K562 (cell line): ENCODE results near the gene NDUFAF2. TPM values are rescaled to one million over a fixed set of nuclear protein-coding genes. Genes with fewer than 3 reads are reported as not detected.

Experiments
- ATAC-seq: fragments of 200-7000 bp; cut with Tn5 transposase; 3 replicates; pipeline ENCODE4 v1.9.1; 2020; ENCODE audit warnings: moderate library complexity
- BruUV-seq: library from RNA; stranded (reverse); fragments of 400-500 nt; replicated peaks from 2 replicates; lab custom pipeline; 2021; lab: Mats Ljungman, UMichigan
- CTCF ChIA-PET: fragments of 300-600 bp; formaldehyde crosslinking; extraction: SDS; loops from one replicate; lab custom pipeline; 2021; ENCODE audit warnings: low intra/inter-chr PET ratio; lab: Yijun Ruan, JAX
- POLR2A ChIA-PET: fragments of 300-600, 350-650 bp; sonication (Branson Sonifier 250); formaldehyde crosslinking; extraction: SDS; loops from one replicate; lab custom pipeline; 2021; ENCODE audit warnings: antibody characterized with exemption, inconsistent platforms; lab: Yijun Ruan, JAX
- DNase-seq, 4 experiments: peaks; one replicate each; pipeline versions ENCODE4 v3.0.0 to v3.0.0-alpha.2; 2011 to 2018; ENCODE audit warnings: low spot score in 3 of 4, mixed read lengths in 3 of 4; ENCODE audit errors: extremely low read depth in 1 of 4
- FAIRE-seq: peaks from 2 replicates; lab custom pipeline; 2011; peaks lifted over from hg19 to GRCh38; lab: Jason Lieb, UNC
- H2AFZ ChIP-seq: 2 replicates; pipeline ENCODE4 v1.6.0; 2011; ENCODE audit warnings: low read depth, low read length, control low read depth, inconsistent platforms
- H3K27ac ChIP-seq: fragments of 200-600 bp; 3 replicates; pipeline ENCODE4 v1.8.0; 2011; ENCODE audit warnings: low read depth, mild to moderate bottlenecking, control low read depth, inconsistent platforms, low read length, moderate library complexity, mixed read lengths; ENCODE audit errors: extremely low read depth
- H3K27me3 ChIP-seq, 2 experiments: fragments of 300-600 bp in 1 of 2; 2 replicates in 1 of 2; 3 replicates in 1 of 2; pipeline versions ENCODE4 v1.6.0 to v1.8.0; 2011; ENCODE audit warnings: inconsistent platforms in 2 of 2, low read length in 2 of 2, mild to moderate bottlenecking in 1 of 2, mixed read lengths in 1 of 2, moderate library complexity in 1 of 2; ENCODE audit not compliant: control insufficient read depth in 2 of 2, insufficient read depth in 2 of 2
- H3K36me3 ChIP-seq: fragments of 300-600 bp; 3 replicates; pipeline ENCODE4 v1.8.0; 2011; ENCODE audit warnings: mild to moderate bottlenecking, low read length, inconsistent platforms; ENCODE audit not compliant: control insufficient read depth, insufficient read depth
- H3K4me1 ChIP-seq, 2 experiments: fragments of 200-600 bp in 1 of 2; replicated peaks in 1 of 2; 2 replicates in 1 of 2; 3 replicates in 1 of 2; pipeline versions ENCODE4 v1.5.1 to v1.8.0; 2011; ENCODE audit warnings: inconsistent platforms in 2 of 2, low read length in 2 of 2, mild to moderate bottlenecking in 1 of 2, mixed read lengths in 1 of 2, moderate library complexity in 1 of 2; ENCODE audit not compliant: control insufficient read depth in 2 of 2, insufficient read depth in 2 of 2
- H3K4me2 ChIP-seq: 2 replicates; pipeline ENCODE4 v1.6.1; 2011; ENCODE audit warnings: low read length, control low read depth, inconsistent platforms, mixed read lengths; ENCODE audit not compliant: insufficient read depth
- H3K4me3 ChIP-seq: fragments of 200-600 bp; sonication (generic), shearing (Covaris generic); 2 replicates; pipeline ENCODE4 v1.5.1; 2016; ENCODE audit warnings: control low read depth, inconsistent platforms
- H3K79me2 ChIP-seq: fragments of 200-600 bp; 3 replicates; pipeline ENCODE4 v1.8.0; 2011; ENCODE audit warnings: low read length, inconsistent platforms; ENCODE audit not compliant: control insufficient read depth, insufficient read depth
- H3K9ac ChIP-seq, 2 experiments: 2 replicates each; pipeline versions ENCODE4 v1.6.0 to v1.6.1; 2011; ENCODE audit warnings: low read depth in 2 of 2, low read length in 2 of 2, control low read depth in 1 of 2, inconsistent platforms in 1 of 2, mild to moderate bottlenecking in 1 of 2, mixed read lengths in 1 of 2; ENCODE audit not compliant: insufficient read depth in 1 of 2
- H3K9me1 ChIP-seq: one replicate; pipeline ENCODE4 v1.6.0; 2011; ENCODE audit warnings: inconsistent platforms, mild to moderate bottlenecking, low read length, moderate library complexity; ENCODE audit not compliant: control insufficient read depth, insufficient read depth
- H3K9me3 ChIP-seq: replicated peaks from 2 replicates; pipeline ENCODE4 v1.5.1; 2011; ENCODE audit warnings: low read depth, low read length, inconsistent platforms; ENCODE audit not compliant: control insufficient read depth, insufficient read depth
- H4K20me1 ChIP-seq: replicated peaks from 2 replicates; pipeline ENCODE4 v1.6.1; 2011; ENCODE audit warnings: low read length, inconsistent platforms, mixed read lengths; ENCODE audit not compliant: control insufficient read depth, insufficient read depth
- BRF1 ChIP-seq: IDR thresholded peaks from 3 replicates; pipeline ENCODE4 v1.6.1; 2011; ENCODE audit warnings: borderline replicate concordance, mild to moderate bottlenecking; ENCODE audit not compliant: insufficient read length; ENCODE audit errors: extremely low read depth
- CREB1 ChIP-seq, 2 experiments: sonication (generic) in 1 of 2; formaldehyde crosslinking in 1 of 2; IDR thresholded peaks; 2 replicates each; pipeline versions ENCODE4 v1.6.1 to v1.8.0; 2012 to 2022; ENCODE audit warnings: inconsistent platforms in 1 of 2, mild to moderate bottlenecking in 1 of 2, missing genetic modification reagents in 1 of 2, moderate library complexity in 1 of 2
- CTBP1 ChIP-seq: fragments of 450-650 bp; IDR thresholded peaks from 2 replicates; pipeline ENCODE4 v1.6.1; 2016; ENCODE audit warnings: borderline replicate concordance
- LARP7 ChIP-seq: fragments of 450-650 bp; IDR thresholded peaks from 2 replicates; pipeline ENCODE4 v1.6.1; 2016
- LEF1 ChIP-seq: fragments of 450-650 bp; IDR thresholded peaks from 2 replicates; pipeline ENCODE4 v1.6.1; 2016; ENCODE audit warnings: mild to moderate bottlenecking
- NR2C1 ChIP-seq, 2 experiments: fragments of 450-650 bp; IDR thresholded peaks; 2 replicates each; pipeline ENCODE4 v1.6.1; 2017; ENCODE audit warnings: mild to moderate bottlenecking in 2 of 2, antibody characterized with exemption in 1 of 2, inconsistent platforms in 1 of 2, missing compliant biosample characterization in 1 of 2, missing genetic modification characterization in 1 of 2
- SMAD3 ChIP-seq: fragments of 450-650 bp; formaldehyde crosslinking; conservative IDR thresholded peaks from 2 replicates; pipeline ENCODE4 v1.4.0; 2020; ENCODE audit warnings: mild to moderate bottlenecking
- SMARCC2 ChIP-seq: fragments of 450-650 bp; IDR thresholded peaks from 2 replicates; pipeline ENCODE4 v1.6.1; 2017; ENCODE audit warnings: antibody characterized with exemption, moderate library complexity, mild to moderate bottlenecking, low read depth
- SMARCE1 ChIP-seq: fragments of 450-650 bp; IDR thresholded peaks from 2 replicates; pipeline ENCODE4 v1.7.1; 2016; ENCODE audit warnings: mild to moderate bottlenecking
- ZC3H4 ChIP-seq: sonication (generic); formaldehyde crosslinking; IDR thresholded peaks from 2 replicates; pipeline ENCODE4 v1.9.0; 2021; ENCODE audit warnings: missing genetic modification reagents, borderline replicate concordance
- WGBS: fragments of 100-300 bp; shearing (Covaris generic); methylation state at CpG from one replicate; pipeline ENCODE4 v1.1.6; 2016; ENCODE audit warnings: low coverage, mixed read lengths; ENCODE audit not compliant: insufficient coverage; ENCODE audit errors: missing lambda C conversion rate; 5-methylcytosine and 5-hydroxymethylcytosine counted together
- in situ Hi-C: fragments of 300-500 bp; cut with MboI; formaldehyde crosslinking; loops from 4 replicates; pipeline ENCODE4 v1.15.0; 2018; ENCODE audit warnings: inconsistent platforms, mixed read lengths
- intact Hi-C: fragments of 100-400 bp; cut with micrococcal nuclease; formaldehyde crosslinking; loops from 2 replicates; pipeline ENCODE4 v1.14.2; 2022
- polyA plus RNA-seq, 8 experiments: library from polyadenylated mRNA; depleted of rRNA in 4 of 8; stranded (reverse) in 5 of 8; unstranded in 3 of 8; fragments of >200 nt; fragmentation: Nextera tagmentation in 2 of 8; fragmentation: Illumina TruSeq in 1 of 8; extraction: Ambion mirVana in 2 of 8; extraction: Trizol in 1 of 8; gene quantifications; 2 replicates each; pipeline versions ENCODE4 v1.2.1 to v1.2.3, GENCODE V29; 2011 to 2014; ENCODE audit warnings: inconsistent platforms in 1 of 8, missing spikeins in 1 of 8
- total RNA-seq, 7 experiments: library from RNA; depleted of rRNA in 6 of 7; stranded (reverse); fragments of >200 nt in 6 of 7; fragmentation: Illumina TruSeq in 2 of 7; extraction: Trizol in 2 of 7; gene quantifications; 2 replicates each; pipeline versions ENCODE4 v1.2.1 to v1.2.3, GENCODE V29; 2011 to 2021; ENCODE audit warnings: low replicate concordance in 1 of 7
- TF ChIP-seq, protein P1 (sequence below): sonication (generic); formaldehyde crosslinking; IDR thresholded peaks from 2 replicates; pipeline ENCODE4 v1.8.1; 2023; ENCODE audit warnings: mild to moderate bottlenecking, missing genetic modification reagents

The NDUFAF2 gene
- total and polyA plus RNA-seq, 9 of the 15 experiments (the other 6 are each of a cell fraction or from before 2014, with no cell fraction given), result 56.0 to 155 (median 95.9) TPM

DNA sequence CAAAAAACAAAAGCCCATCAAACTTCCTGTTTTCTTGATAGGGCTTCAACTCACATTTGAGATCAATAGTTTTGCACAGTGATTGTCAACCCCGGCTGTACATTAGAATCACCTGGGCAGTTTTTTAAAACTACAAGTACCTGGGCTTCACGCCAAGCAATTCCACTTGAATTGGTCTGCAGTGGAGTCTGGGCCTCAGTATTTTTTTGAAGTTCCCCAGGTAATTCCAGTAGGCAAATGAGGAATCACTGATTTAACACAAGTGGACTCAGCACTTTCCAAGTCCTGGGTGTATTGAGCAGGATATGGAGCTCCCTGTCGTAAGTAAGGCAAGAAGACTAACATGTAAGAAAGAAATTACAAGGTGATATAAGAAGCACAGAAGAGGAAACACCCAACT, 232.1 kb downstream of the NDUFAF2 start:
- TF ChIP-seq ZC3H4 (CRISPR knock-in tag), result no peak
- TF ChIP-seq SMAD3 (CRISPR knock-in tag), result no peak
- no peak for TF ChIP-seq SMARCC2
- no peak for TF ChIP-seq BRF1
- no peak for TF ChIP-seq LARP7
- H2AFZ ChIP-seq, result no peak overlapping the region; the same call in 1 of the 2 replicates
- ATAC-seq, result no peak
- H3K4me1 ChIP-seq, result no peaks in the 10 kb centered on the region
- DNase-seq, result no peak
- H3K27ac ChIP-seq, result no peak overlapping the region
- H3K9ac ChIP-seq, result no peak overlapping the region
- H3K9me1 ChIP-seq, result no peaks in the 10 kb centered on the region
- intact Hi-C loops, result no loop called here
- WGBS, result 29% methylated on average over 3 of the region's 3 CpGs
- FAIRE-seq, result no peak
- H3K36me3 ChIP-seq, result no peaks in the 10 kb centered on the region
- CTCF ChIA-PET, result no interaction called here
- H3K27me3 ChIP-seq, result no peaks in the 10 kb centered on the region
- POLR2A ChIA-PET, result no interaction called here
- no peaks in the 10 kb centered on the region for H3K9me3 ChIP-seq
- 0 out of 2 replicates have a peak, but pooled peaks cover 2% of the 10 kb centered on the region for H4K20me1 ChIP-seq
- no peak overlapping the region for H3K4me2 ChIP-seq
- no TSS peak for BruUV-seq
- H3K79me2 ChIP-seq, result no peaks in the 10 kb centered on the region
- in situ Hi-C loops, result no loop called here
- H3K4me3 ChIP-seq, result no peak overlapping the region

DNA sequence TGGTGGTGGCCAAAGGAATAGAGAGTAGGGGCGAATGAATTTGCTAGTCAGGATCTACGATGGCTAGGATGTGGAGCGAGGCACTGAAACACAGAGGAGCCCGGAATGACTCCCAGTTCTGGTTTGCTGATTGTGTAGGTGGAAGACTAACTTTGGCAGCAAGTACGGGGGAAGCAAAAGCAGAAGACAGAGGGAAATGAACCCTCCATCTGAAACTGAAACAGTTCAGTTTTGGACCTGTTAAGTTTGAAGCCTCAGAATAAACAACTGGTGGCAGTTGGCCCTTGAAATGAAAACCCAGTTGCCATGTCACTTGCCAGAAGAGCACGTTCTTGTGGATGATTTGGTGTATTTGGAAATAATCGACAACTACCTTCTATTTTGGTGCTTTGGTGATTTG, 232.7 kb downstream of the NDUFAF2 start:
- Histone ChIP-seq H3K36me3 (no peaks in the 10 kb centered on the region), H2AFZ (no peak overlapping the region; the same call in 1 of the 2 replicates), H3K9me1 (no peaks in the 10 kb centered on the region), H3K4me2 (no peak overlapping the region), H3K9ac (no peak overlapping the region), H3K79me2 (no peaks in the 10 kb centered on the region), H3K27ac (no peak overlapping the region), H3K27me3 (no peaks in the 10 kb centered on the region), H3K4me1 (no peaks in the 10 kb centered on the region), H3K4me3 (no peak overlapping the region), H4K20me1 (no peaks in the 10 kb centered on the region), H3K9me3 (no peaks in the 10 kb centered on the region)
- in situ Hi-C loops, result no loop called here
- intact Hi-C loops, result no loop called here
- no TSS peak for BruUV-seq
- DNase-seq (no peak), ATAC-seq (peak; percentile 55), FAIRE-seq (no peak)
- 18% methylated on average over 7 of the region's 7 CpGs for WGBS
- POLR2A ChIA-PET, result no interaction called here
- CTCF ChIA-PET, result no interaction called here
- no peak for TF ChIP-seq CREB1 (IDR thresholded peaks at IDR 0.05)
- no peak for TF ChIP-seq CREB1 (CRISPR knock-in tag; IDR thresholded peaks at IDR 0.05)
- TF ChIP-seq, protein P1, sequence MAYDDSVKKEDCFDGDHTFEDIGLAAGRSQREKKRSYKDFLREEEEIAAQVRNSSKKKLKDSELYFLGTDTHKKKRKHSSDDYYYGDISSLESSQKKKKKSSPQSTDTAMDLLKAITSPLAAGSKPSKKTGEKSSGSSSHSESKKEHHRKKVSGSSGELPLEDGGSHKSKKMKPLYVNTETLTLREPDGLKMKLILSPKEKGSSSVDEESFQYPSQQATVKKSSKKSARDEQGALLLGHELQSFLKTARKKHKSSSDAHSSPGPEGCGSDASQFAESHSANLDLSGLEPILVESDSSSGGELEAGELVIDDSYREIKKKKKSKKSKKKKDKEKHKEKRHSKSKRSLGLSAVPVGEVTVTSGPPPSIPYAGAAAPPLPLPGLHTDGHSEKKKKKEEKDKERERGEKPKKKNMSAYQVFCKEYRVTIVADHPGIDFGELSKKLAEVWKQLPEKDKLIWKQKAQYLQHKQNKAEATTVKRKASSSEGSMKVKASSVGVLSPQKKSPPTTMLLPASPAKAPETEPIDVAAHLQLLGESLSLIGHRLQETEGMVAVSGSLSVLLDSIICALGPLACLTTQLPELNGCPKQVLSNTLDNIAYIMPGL (CRISPR knock-in tag), result no peak
- no peak for TF ChIP-seq NR2C1 (IDR thresholded peaks at IDR 0.05)
- no peak for TF ChIP-seq NR2C1 (tag; IDR thresholded peaks at IDR 0.05)
- no peak for TF ChIP-seq LEF1
- no peak for TF ChIP-seq SMARCE1
- no peak for TF ChIP-seq CTBP1
